ENCODE measurements around the gene TECTB.

The TECTB gene

DNA sequence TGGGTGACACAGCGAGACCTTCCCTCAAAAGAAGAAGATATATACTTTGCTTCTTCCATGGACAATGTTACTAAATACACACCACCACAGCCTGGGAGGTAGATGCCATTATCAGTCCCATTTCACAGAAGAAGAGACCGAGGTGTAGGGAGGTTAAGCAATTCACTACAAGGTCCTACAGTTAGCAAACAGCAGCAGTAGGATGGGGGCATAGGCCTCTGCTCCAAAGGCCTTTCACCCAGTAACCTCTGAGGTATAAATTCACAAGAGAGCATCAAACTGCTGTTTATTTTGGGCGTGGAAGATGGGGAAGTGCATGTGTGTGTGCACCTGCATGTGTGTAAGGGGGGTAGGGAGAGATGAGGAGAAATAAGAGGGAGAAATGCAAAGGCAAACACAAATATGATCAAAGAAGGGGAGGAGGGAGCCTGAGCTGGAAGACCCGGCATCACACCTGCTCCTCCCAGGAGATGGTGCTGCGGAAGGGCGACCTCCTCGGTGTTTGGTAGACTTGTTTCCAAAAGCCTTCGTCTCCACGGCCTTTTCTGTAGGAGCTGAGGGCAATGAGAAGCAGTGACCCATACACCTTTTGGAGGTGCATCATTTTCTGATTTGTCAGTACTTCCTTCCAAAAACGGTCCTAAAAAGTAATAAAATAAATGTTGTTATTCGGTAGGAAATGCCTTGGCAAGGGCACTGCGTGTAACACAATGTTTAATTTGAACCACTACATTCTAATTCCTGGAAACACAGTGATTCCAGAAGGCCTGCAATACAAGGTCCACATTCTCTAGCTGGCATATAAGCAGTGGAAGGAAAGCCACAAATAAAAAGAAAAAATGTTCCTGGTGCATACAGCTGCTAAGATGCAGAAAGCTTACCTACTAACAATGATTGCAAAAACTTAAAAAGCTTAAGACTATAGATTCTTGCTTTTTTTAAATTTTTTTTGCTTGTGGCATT lies 64.8 kb downstream of the TECTB start:
- no peak for DNase-seq (ENCODE audit: low spot score)

DNA sequence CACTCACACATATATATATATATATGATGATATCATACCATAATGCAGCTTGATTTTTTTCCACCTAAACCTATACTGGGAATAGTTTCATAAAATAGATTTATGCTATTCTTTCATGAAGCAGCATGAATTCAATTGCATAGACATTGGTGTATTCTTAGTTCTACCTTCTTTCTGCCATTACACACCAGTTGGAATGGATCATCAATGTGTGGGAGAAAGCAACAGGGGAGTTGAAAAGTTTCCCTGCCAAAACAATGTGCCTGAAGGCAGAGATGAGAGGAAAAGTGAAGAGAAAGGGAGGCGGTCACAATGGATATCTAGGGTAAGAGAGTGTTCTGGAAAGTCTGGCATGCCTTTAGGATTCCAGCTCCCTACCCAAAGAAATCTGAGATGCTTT lies 65.6 kb downstream of the TECTB start:
- DNase-seq (ENCODE audit: low spot score) = no peak

DNA sequence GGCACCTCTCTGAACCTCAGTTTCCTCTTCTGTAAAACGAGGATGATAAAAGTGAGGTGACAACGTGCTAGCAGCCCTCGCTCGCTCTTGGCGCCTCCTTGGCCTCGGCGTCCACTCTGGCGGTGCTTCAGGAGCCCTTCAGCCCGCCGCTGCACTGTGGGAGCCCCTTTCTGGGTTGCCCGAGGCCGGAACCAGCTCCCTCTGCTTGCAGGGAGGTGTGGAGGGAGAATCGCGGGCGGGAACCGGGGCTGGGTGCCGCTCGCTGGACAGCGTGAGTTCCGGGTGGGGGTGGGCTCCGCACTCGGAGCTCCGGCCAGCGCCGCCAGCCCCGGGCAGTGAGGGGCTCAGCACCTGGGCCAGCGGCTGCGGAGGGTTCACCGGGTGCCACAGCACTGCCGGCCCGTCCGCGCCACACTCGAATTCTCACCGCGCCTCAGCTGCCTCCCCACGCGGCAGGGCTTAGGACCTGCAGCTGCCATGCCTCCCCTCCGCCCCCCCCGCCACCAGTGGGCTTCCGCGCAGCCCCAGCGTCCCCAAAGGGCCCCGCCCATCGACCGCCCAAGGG lies 66.4 kb downstream of the TECTB start:
- DNase-seq (ENCODE audit: low spot score) = no peak

DNA sequence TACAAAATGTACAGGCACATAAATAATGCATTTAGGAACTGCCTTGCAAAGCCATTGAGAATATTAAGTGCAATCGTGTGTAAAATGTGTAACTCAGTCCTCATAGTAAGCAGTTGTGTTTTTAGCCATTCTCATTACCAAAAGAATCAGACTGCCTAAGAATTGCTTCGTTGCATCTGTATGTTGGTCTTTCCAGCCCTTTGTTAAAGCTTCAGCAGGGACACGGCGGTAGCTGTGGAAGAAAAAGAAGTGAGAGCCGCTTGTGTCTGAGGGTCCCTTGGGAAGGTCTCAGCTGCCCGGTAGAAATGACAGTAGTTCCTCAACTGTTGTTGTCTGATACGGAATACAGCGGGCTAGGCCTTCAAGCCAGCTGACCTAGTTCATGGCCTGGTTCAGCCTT lies 67.9 kb downstream of the TECTB start:
- no peak for DNase-seq (ENCODE audit: low spot score)

DNA sequence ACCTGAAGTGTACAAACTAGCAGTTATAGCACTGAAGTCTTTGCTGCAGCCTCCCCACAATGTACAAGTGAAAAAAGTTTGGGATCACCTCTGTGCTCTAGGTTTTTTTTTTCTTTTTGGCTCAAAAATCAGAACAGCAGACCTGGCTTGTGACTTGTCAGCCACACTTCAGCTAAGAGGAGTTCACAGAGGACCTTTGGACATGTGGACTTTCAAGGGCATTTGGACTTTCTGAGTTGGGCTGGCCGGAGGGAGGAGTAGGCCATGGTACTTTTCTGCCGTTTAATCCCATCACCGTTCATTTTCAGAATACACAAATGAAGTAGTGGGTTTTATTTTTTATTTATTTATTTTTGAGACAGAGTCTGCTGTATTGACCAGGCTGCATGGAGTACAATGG lies 68.8 kb downstream of the TECTB start:
- DNase-seq (ENCODE audit: low spot score) = no peak

DNA sequence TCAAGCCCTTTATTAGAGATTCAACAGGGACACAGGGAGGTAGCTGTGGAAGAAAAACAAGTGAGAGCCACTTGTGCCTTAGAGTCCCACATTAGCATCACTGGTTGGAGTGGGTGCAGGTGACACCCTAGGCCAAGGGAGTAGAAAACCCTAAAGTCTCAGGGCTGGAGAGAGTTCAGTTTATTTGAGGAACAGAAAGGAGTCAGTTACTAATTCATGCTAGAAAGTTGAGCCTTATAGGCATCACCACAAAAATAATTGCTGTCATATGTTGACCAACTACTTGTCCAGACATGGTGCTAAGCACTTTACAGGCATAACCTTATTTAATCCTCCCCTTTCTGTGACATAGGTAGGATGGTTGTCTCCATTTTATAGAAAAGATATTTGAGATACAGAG lies 69.8 kb downstream of the TECTB start:
- DNase-seq (ENCODE audit: low spot score) = no peak
